ENCODE results near the gene CNFN.

CNFN gene

DNA sequence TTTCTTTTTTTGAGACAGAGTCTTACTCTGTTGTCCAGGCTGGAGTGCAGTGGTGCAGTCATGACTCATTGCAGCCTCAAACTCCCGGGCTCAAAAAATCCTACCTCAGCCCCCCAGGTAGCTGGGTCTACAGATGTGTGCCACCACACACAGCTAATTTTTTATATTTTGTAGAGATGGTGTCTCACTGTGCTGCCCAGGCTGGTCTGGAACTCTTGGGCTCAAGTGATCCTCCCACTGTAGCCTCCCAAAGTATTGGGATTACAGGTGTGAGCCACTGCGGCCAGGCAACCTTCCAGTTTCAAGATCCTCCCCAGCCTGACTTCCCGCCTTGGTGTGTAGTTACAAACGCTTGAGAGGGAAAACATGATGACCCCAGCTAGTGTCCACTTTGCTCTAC is 22.2 kb downstream of the CNFN start:
- Histone ChIP-seq H3K4me1 (ENCODE audit: insufficient read depth, poor library complexity, severe bottlenecking) (no peaks in the 10 kb centered on the region), H3K36me3 (ENCODE audit: low read depth) (no peaks in the 10 kb centered on the region; the same call in 1 of the 2 replicates), H3K27ac (ENCODE audit: poor library complexity, severe bottlenecking) (no peak overlapping the region), H3K27me3 (ENCODE audit: insufficient read depth, poor library complexity, severe bottlenecking) (no peaks in the 10 kb centered on the region), H3K9me3 (ENCODE audit: severe bottlenecking) (no peaks in the 10 kb centered on the region), H3K4me3 (ENCODE audit: severe bottlenecking) (no peak overlapping the region)
- ATAC-seq (ENCODE audit: low read depth) (no peak), DNase-seq (ENCODE audit: low spot score) (no peak)
- TF ChIP-seq, protein P1, sequence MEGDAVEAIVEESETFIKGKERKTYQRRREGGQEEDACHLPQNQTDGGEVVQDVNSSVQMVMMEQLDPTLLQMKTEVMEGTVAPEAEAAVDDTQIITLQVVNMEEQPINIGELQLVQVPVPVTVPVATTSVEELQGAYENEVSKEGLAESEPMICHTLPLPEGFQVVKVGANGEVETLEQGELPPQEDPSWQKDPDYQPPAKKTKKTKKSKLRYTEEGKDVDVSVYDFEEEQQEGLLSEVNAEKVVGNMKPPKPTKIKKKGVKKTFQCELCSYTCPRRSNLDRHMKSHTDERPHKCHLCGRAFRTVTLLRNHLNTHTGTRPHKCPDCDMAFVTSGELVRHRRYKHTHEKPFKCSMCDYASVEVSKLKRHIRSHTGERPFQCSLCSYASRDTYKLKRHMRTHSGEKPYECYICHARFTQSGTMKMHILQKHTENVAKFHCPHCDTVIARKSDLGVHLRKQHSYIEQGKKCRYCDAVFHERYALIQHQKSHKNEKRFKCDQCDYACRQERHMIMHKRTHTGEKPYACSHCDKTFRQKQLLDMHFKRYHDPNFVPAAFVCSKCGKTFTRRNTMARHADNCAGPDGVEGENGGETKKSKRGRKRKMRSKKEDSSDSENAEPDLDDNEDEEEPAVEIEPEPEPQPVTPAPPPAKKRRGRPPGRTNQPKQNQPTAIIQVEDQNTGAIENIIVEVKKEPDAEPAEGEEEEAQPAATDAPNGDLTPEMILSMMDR (IDR thresholded peaks at IDR 0.05; ENCODE audit: poor library complexity, severe bottlenecking): no peak

DNA sequence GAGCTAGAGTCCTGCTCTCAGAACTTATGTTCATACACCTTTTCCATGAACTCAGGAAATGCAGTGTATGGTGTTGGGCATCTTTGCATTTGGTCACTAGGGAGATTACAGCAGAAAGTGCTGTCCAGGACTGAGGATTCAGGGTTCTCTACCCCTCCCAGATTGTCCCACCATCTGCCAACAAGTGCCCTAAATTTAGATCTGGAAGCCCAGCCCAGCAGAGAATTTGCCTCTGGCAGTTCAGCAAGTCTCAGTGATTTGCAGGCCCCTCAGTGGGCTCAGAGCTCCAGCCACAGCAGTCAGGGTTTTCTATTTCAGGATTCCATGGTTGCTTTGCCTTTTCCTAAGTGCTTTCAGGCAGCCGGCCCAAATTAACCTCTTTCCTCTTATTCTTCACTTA is 23.4 kb downstream of the CNFN start:
- Histone ChIP-seq H3K4me3 (ENCODE audit: severe bottlenecking) (no peak overlapping the region), H3K27ac (ENCODE audit: poor library complexity, severe bottlenecking) (no peak overlapping the region), H3K4me1 (ENCODE audit: insufficient read depth, poor library complexity, severe bottlenecking) (no peaks in the 10 kb centered on the region), H3K27me3 (ENCODE audit: insufficient read depth, poor library complexity, severe bottlenecking) (no peaks in the 10 kb centered on the region), H3K36me3 (ENCODE audit: low read depth) (no peaks in the 10 kb centered on the region; the same call in 1 of the 2 replicates), H3K9me3 (ENCODE audit: severe bottlenecking) (no peaks in the 10 kb centered on the region)
- no peak for DNase-seq (ENCODE audit: low spot score)
- no peak for ATAC-seq (ENCODE audit: low read depth)
- TF ChIP-seq, protein P1 (IDR thresholded peaks at IDR 0.05; ENCODE audit: poor library complexity, severe bottlenecking): no peak

DNA sequence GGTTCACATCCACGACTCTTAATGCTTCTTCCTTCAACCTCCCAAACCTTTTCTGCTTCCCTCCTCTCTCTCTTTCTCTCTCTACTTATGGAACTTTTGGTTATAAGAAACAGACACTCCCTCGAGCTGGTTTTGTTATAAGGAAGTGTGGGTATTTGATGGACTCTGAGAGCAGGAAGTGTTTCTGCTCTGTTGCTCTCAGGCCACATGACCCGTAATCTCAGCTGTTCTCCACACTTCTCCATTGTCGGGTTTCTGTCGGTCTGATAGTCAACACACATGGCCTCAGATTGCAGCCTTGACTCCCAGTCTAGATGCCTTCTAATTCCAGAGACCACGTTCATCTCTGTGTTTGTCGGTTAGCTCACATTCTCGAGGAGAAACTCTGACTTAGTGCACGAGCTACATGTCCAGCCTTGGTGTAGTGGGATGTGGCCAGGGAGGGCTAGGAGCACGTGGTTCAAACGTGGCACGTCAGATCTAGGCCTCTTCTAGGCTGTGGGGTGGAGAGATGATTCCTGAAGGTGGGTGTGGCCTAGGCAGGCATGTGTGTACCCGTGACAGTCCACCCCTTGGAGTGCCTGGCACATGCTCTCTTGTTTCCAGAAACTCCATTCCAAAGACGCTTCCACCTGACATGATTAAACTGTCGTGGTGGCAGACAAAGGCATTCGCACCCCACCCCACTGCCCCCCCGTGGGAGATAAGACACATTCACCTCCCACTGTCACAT is 26.3 kb downstream of the CNFN start:
- Histone ChIP-seq H3K36me3 (ENCODE audit: low read depth) (no peaks in the 10 kb centered on the region; the same call in 1 of the 2 replicates), H3K4me3 (ENCODE audit: severe bottlenecking) (no peak overlapping the region), H3K27me3 (ENCODE audit: insufficient read depth, poor library complexity, severe bottlenecking) (no peaks in the 10 kb centered on the region), H3K27ac (ENCODE audit: poor library complexity, severe bottlenecking) (no peak overlapping the region), H3K9me3 (ENCODE audit: severe bottlenecking) (no peaks in the 10 kb centered on the region), H3K4me1 (ENCODE audit: insufficient read depth, poor library complexity, severe bottlenecking) (no peaks in the 10 kb centered on the region)
- TF ChIP-seq, protein P1 (IDR thresholded peaks at IDR 0.05; ENCODE audit: poor library complexity, severe bottlenecking): no peak
- ATAC-seq (ENCODE audit: low read depth): no peak
- no peak for DNase-seq (ENCODE audit: low spot score)

DNA sequence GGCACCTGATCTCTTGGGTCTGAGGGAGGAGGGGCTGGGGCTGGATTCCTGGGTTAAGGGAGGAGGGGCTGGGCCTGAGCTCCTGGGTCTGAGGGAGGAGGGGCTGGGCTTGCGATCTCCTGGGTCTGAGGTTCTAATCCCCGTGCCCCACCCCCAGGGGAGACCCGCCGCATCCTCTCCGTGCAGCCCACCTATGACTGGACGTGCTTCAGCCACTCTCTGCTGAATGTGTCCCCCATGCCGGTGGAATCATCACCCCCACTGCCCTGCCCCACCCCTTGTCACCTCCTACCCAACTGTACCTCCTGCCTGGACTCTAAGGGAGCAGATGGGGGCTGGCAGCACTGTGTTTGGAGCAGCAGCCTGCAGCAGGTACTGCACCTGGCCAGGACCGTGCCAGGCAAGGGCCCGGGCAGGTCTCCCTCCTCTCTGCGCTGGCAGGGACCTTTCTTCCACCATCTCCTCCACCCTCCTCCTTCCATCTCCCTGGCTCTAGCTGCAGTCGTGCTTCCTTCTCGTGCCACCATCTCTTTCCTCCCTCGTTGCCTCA is 27.1 kb downstream of the CNFN start:
- H3K4me3 ChIP-seq (ENCODE audit: severe bottlenecking): no peak overlapping the region
- TF ChIP-seq, protein P1 (IDR thresholded peaks at IDR 0.05; ENCODE audit: poor library complexity, severe bottlenecking): no peak
- ATAC-seq (ENCODE audit: low read depth) (no peak), DNase-seq (ENCODE audit: low spot score) (no peak)
- H3K27ac ChIP-seq (ENCODE audit: poor library complexity, severe bottlenecking): no peak overlapping the region
- no peaks in the 10 kb centered on the region for H3K4me1 ChIP-seq (ENCODE audit: insufficient read depth, poor library complexity, severe bottlenecking)
- no peaks in the 10 kb centered on the region for H3K27me3 ChIP-seq (ENCODE audit: insufficient read depth, poor library complexity, severe bottlenecking)
- H3K9me3 ChIP-seq (ENCODE audit: severe bottlenecking): no peaks in the 10 kb centered on the region
- no peaks in the 10 kb centered on the region; the same call in 1 of the 2 replicates for H3K36me3 ChIP-seq (ENCODE audit: low read depth)

DNA sequence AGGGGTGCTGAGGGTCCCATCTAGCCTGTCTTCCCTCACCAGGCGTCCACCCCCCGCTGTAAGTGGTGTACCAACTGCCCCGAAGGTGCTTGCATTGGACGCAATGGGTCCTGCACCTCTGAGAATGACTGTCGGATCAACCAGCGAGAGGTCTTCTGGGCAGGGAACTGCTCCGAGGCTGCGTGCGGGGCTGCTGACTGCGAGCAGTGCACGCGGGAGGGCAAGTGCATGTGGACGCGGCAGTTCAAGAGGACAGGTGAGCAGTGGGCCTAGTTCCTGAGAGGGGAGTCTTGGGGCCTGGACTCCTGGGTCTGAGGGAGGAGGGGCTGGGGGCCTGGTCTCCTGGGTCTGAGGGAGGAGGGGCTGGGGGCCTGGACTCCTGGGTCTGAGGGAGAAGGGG is 27.8 kb downstream of the CNFN start:
- Histone ChIP-seq H3K27me3 (ENCODE audit: insufficient read depth, poor library complexity, severe bottlenecking) (no peaks in the 10 kb centered on the region), H3K4me3 (ENCODE audit: severe bottlenecking) (no peak overlapping the region), H3K4me1 (ENCODE audit: insufficient read depth, poor library complexity, severe bottlenecking) (no peaks in the 10 kb centered on the region), H3K9me3 (ENCODE audit: severe bottlenecking) (no peaks in the 10 kb centered on the region), H3K36me3 (ENCODE audit: low read depth) (no peaks in the 10 kb centered on the region; the same call in 1 of the 2 replicates), H3K27ac (ENCODE audit: poor library complexity, severe bottlenecking) (no peak overlapping the region)
- ATAC-seq (ENCODE audit: low read depth) (no peak), DNase-seq (ENCODE audit: low spot score) (no peak)
- TF ChIP-seq, protein P1 (IDR thresholded peaks at IDR 0.05; ENCODE audit: poor library complexity, severe bottlenecking): no peak

Data from RWPE2 (cell line).